HuH-7.5 (cell line): ENCODE data around the gene ARHGAP31.
A peak's percentile ranks its signal among the peaks of the same experiment; 100 is the strongest.
"Not testable (repeated sequence)": the region's sequence is repeated elsewhere in the genome, so short reads cannot be mapped to it uniquely, and the experiment has no call there.

Experiments used
- DNase-seq: peaks from one replicate; pipeline ENCODE4 v3.0.0; 2011; ENCODE audit warnings: low spot score

Gene ARHGAP31

DNA sequence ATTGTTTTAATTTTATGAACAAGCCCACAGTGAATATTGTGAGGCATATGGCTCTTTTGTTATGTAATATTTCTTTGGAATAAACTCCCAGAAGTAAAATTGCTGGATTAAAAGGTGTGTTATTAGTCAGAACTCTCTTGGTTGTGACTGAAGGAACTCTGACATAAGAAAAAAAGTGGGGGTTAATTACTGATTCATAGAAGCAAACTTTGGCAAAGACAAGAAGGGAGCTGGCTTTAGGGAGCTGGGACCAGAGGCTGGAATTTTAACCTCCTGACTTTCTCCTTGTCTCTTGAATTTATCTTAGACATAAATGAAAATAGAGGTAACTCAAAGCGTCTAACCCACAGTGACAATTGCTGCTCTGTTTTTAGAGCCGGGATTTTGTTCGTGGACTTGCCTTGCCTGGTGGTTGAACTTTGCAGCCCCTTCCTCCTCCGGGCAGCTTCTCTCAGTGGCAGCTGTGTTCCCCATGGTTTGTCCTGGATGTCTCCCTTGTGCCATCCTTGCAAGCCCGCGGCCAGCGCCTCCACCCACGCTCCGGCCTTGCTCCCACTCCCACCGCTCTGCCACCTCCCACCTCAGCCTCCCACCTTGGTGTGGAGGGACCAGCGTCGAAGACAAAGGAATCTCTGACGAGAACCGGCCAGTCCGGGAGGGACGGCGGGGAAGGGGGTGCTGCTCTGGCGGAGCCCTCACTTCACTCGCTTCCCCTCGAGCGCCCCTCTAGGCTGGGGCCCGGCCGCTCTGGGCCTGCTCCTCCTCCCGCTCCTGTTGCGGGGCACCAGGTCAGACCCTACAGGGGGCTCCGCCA, 28.0 kb downstream of the ARHGAP31 start:
- no peak for DNase-seq

DNA sequence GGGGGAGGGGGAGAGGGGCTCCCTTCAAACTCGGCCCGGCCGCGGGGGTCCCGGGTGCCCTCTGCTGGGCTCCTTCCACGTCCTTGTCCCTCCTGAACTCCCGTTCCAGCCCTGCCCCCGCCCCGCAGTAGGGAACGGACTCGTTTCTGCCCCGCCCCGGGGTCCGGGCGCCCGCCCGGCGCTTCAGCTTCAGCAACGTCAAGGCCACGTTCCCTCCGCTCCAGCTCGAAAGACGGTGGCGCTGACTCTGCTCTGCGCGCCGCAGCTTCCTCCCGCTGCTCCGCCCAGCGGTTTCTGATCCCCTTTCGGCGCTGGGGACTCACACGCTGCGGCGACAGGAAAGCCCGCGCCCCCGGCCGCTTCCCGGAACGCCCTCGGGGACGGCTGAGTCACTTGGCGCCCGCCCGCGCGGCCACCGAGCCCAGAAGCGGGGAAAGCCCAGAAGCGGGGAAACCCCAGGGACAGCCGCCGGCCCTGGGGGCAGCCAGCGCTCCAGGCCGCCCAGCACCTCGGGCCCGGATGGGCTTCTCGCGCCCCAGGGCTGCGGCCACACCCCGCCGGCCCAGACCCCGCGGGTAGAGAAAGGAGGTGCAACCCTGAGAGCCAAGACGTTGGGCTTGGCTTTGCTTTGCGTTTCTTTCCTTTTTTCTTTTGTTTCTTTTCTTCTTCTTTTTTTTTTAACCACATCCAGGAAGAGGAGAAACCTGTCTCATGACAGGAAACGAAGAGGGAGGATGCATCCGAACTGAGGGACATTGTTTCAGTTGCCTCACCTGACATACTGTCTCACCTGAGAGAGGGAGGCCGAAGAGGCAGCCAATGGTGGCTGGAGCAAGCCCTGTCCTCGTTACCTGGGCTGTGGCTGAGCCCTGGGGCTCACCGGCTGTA, 28.9 kb downstream of the ARHGAP31 start:
- DNase-seq = peak; percentile 71

DNA sequence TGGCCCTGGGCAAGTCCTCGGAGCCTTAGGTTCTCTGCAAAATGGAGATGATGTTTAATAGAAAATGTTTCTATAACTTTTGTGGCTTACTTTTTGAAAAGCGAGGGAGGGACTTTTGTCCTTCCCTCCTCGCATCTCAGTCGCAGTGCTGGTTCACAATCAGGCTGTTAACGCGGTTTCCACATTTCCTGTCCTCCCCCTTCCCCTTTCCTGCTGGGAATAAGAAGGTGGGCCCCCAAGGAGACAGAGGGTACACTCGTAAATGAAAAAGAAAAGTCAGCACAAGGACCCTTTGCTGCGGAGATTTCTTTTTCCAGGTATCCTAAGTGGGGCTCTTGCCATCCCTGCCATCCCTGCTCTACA, 29.5 kb downstream of the ARHGAP31 start:
- DNase-seq = no peak

DNA sequence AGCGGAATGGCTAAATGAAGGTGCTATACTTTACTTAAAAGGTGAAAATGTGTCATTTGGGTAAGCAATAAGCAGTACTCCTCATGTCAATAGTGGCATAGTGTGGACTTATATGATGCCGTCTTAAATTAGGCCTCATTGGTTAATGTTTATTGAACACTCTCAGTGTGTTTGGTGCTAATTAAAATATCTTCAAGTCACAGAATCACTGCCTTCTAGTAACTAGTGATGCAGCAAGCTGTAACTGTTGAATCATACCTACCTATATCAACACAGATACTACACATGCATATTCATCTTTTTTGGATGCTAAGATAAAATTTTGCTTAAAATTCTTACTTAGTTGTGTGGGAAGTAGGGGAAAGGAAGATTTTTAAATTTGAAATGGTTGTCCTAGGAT, 30.7 kb downstream of the ARHGAP31 start:
- no peak for DNase-seq

DNA sequence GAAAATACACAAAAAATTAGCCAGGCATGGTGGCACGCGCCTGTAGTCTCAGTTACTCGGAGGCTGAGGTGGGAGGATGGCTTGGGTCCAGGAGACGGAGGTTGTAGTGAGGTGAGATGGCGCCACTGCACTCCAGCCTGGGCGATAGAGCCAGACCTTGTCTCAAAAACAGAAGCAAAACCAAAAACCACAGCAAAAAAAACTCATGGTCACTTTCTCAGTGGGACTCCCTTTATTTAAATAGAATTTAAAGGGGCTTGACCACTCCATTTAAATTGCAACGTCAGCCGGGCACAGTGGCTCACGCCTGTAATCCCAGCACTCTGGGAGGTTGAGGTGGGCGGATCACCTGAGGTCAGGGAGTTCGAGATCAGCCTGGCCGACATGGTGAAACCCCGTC, 32.8 kb downstream of the ARHGAP31 start:
- DNase-seq = no peak

DNA sequence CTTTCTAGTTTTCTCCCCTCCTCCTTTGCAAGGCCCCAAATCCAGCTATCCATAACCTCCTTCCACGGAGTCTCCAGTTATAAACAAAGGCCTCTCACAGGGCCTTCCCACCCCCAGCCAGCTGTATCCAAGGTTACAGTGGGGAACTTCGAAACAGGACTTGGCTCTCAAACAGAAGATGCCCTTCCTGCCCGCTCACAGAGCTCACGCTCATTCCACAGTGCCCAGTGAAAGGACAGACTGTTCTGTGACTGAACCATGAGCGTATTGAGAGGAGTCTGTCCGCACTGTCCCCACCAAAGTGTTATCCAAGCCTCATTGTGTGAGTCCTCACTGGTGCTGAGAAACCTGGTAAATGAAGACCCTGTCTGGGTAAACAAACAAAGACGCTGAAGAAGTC, 35.4 kb downstream of the ARHGAP31 start:
- DNase-seq = no peak

DNA sequence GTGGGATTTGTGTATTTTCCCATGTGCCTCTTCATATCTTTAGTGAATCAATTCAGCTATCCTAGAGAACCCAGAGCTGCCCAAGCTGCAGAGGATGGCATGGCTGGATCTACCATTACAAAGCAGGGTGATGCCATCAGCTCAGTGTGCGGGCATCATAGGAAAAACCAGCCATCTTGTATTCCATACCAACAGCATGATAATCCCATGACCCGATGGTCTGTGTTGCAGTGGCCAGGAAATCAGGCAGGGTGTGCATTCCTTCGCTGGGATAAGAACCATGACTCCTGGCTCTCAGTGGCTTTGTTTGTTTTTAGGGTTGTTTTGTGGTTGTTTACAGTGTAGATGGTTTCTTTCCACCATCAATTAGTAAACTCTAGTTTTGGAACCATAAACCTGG, 36.0 kb downstream of the ARHGAP31 start:
- no peak for DNase-seq

DNA sequence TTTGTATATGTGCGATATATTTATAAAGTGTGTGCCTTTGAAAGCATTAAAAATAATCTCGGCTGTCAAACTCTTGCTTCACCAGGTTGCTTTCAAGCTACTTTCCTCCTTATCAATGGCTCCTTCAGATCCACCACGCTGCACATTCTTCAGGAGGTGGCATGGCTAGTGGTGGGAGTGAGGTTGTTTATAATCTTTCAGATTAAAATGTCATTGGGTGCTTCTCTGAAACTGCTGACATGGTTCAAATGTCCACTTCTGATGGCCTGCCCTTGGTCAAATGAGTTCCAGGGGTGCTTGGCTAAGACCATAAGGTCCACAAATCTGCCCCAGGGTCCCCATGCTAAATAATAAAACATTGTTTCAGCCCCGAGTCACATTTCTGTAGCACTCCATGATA, 36.7 kb downstream of the ARHGAP31 start:
- DNase-seq = no peak

DNA sequence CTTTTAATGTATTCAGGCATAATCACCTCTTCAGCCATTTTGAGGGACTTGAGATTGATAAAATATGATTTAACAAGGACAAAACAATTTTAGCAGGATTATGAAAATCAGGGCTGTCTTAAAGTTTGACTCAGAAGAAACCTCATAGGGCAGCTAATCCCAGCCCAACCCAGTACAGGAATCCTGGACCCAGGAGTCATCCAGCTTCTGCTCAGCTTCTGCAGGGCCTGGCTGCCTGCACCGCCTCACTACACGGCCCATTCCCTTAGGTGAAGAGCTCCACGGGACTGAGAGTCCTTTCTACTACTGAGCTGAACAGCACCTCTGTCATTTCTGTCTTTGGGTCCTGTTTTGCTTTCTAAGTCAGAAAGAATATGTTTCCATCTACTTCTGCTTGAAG, 37.5 kb downstream of the ARHGAP31 start:
- DNase-seq = no peak

DNA sequence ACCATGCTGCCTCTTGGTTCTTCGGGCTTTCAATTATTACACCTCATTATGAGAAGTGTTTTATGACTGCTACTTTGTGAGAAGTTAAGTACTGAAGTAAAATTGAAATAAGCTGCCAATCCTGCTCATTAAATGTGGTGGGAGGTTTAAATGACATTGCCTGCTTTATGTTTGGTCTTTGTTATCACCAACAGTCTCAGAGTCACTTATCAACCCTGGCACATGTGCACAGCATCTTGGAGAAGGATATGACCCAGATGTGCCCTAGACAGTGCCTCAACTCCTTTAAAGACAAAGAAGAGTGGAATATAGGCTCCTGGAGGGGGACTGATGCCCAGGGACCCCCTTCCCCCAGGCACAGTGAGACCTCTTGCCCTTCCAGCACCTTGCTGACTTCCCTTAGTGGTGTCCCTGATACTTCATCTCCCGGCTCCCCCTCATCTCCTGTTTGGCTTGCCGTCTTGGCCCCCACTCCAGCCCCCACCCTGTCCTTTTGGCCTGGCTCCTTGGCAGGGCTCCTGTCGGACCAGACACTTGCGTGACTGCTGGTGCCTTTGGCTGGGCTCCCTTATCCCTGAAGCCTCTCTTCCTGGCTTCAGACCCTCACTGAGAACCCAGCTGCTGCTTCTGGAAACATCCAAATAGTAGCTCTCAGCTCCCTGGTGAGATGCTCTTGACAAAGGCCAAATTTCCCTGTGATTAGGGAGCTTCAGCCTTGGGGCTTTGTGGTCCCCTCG, 39.8 kb downstream of the ARHGAP31 start:
- DNase-seq = no peak

DNA sequence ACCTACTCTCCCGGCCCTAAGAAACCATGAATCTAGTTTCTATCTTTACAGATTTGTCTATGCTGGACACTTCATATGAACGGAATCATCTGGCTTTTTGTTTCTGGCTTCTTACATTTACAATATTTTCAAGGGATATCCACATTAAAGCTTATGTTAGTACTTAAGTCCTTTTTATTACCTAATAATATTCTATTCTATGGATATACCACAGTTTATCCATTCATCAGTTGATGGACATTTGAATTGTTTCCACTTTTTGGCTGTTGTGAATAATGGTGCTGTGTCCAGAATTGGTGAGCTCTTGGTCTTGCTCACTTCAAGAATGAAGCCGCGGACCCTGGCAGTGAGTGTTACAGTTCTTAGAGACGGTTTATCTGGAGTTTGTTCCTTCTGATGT, 42.6 kb downstream of the ARHGAP31 start:
- no peak for DNase-seq

DNA sequence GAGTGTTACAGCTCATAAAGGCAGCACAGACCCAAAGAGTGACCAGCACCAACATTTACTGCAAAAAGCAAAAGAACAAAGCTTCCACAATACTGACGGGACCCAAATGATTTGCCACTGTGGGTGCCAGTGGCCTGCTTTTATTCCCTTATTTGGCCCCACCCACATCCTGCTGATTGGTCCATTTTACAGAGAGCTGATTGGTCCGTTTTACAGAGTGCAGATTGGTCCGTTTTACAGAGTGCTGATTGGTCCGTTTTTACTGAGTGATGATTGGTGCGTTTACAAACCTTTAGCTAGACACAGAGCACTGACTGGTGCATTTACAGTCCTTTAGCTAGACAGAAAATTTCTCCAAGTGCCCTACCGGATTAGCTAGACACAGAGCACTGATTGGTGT, 43.2 kb downstream of the ARHGAP31 start:
- DNase-seq = not testable (repeated sequence)

DNA sequence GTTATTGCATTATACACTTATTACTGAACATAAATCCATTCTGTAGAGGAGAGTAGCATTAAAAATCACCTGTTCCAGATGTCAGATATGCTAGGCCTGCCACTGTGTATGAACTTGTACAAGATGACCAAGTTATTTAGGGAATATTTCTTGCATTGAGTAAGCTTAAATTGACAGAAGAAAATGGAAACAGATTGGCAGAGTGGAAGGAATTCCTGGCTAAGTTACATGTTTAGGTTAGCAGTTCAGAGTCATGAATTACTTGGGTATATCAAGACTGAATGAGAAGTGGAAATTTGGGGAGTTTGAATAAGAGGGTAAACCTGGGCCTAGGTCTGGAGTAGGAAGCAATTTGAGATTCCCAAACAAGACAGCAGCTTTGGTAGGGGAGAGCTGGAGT, 44.6 kb downstream of the ARHGAP31 start:
- DNase-seq = no peak

DNA sequence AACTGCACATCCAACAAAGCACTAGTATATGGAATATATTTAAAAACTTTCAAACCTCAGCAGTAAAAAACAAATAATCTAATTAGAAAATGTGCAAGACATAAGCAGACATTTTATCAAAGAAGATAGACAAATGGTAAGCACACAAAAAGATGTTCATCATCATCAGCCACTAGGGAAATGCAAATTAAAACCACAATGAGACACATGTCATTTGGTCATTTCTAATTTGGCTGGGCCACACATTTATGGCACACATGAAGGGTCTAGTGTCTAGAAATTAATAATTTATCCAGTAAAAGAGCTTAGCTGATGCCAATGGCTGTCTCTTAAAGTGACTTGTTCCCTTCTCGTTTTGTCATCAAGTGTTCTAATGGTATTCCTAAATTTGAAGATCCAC, 45.8 kb downstream of the ARHGAP31 start:
- DNase-seq = no peak

DNA sequence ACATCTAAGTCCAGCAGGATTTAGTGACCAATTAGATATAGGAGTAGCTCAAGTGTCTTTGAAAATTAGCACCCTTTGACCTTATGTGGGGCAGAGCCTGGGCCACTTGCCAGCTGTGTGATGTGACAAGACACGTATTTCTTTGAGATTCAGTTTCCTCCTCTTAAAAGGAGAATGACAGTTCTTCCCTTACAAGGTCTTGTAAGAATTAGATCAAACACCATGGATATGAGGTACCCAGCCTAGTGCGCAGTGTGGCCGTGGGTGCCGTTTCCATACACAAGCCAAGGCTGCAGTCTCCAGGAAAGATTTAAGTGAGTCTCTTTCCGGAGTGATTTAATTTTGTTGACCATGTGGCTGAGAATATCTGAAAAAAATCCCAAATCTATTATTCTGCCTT, 46.3 kb downstream of the ARHGAP31 start:
- no peak for DNase-seq

DNA sequence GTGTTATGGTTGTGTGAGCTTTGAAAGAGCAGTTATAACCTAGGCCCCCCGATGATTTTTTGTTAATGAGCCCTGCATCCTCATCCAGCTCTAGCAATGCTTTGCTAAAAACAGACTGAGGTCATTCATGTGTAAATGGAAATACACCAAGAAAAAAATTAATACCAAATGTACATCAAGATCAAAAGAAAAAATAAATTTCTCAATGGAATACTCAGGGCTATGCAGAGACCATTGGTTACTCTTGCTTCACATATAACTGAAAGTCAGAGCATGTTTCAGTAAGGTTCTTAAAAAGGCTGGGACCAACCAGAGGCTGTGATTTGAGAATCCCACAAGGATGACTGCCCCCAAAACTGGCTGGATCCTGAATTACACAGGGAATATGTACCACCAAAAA, 48.0 kb downstream of the ARHGAP31 start:
- no peak for DNase-seq

DNA sequence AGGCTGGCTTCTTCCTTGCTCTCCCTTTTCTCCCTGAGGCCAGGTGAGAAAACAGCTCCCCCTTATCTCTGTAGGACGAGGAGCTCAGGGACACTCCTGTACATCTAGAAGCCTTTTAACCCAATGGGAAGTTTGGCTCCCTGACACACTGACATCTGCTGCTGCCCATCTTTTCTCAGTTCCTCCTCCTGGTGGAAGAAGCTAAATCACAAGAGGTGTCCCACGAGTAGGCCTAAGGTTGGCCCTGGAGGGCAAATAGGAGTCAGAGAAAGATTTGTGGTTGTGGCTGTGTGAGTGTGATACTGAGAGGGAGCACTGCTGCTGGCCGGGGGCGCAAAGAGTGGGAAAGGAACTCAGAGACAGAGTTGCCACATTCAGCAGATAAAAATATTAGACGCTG, 49.5 kb downstream of the ARHGAP31 start:
- DNase-seq = no peak

DNA sequence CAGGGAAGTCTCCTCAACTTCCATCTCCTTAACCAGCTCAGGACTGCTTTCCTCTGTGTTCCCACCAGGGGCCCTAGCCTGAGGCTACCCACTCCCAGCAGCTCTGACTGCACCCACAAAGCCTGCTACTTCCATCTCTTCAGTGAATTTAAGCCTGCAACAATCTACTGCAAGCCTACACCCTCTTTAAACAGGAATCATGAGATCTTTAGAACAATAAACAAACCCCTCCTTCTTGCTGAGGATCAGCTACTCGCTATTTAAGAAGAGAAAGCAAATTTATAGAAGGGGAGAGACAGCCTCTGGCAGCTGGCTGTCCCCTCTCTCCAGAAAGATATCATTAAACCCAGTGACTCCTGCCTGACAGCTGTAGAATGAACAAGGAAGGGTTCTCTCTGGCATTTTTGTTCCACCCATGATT, 51.9 kb downstream of the ARHGAP31 start:
- no peak for DNase-seq

DNA sequence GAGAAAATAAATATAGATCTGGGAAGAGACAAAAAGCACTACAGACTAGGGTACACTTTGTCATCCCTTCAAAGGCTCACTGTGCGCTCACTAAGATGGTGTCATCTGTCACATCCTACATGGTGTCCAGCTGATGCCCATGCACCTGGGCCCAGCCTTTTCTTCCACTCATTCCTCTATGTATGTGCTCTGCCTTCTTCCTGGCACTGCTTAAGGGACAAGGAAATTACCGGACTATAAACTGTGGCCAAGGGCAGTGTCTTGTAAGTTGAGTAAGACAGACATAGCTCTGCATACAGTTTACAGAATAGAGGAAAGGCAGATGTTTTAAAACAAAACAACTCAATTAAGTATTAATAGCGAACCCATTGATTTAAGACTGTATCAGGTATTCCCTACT, 52.9 kb downstream of the ARHGAP31 start:
- no peak for DNase-seq

DNA sequence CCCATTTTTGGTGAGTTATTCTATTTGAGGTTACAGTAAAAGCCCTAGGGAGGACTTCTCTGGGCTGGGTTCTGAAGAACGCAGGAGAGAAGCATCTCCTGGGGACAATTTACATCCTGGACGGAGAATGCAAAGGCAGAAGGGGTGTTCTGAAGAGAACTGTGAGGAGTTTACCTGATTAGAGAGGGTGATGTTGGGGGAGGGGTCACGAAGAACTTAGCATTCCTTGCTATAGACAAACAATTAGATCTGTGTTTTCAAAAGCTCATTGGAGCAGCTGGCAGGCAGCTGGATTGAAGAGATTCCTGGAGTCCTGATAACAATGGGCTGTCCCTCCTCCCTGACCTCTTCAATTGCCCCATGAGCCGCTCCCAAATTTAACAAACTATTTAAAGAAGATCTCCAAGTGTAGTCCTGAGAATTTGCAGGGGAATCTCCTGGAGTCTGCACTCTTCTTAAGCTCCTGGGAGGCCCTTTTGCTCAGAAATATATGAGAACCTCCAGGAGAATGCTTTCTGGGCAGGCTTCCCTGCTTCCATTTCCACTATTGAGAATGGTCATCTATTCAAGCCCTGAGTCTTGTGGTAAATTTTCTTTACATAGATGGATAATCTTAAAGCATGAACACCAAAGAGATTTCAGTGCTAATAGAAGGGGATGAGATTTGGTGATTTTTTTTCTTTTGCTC, 55.3 kb downstream of the ARHGAP31 start:
- no peak for DNase-seq

DNA sequence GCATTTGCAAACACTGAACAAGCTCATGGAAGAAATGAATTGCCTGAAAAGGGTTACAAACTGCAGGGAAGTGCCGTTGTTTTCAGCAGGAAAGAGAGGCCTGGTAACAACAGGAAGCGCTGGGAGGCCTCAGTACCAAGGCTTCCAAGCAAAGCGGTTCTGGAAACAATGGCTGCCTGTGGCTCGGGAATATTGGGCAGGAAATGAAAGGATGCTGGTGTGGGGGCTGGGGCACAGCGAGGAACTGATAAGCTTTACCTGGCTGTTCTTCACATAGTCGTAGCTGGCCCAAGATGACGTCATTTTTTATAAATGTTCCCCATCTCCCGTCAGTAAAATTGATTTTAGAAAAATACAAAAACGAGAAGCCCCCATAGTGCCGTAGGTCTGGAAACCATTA, 55.9 kb downstream of the ARHGAP31 start:
- DNase-seq = no peak

DNA sequence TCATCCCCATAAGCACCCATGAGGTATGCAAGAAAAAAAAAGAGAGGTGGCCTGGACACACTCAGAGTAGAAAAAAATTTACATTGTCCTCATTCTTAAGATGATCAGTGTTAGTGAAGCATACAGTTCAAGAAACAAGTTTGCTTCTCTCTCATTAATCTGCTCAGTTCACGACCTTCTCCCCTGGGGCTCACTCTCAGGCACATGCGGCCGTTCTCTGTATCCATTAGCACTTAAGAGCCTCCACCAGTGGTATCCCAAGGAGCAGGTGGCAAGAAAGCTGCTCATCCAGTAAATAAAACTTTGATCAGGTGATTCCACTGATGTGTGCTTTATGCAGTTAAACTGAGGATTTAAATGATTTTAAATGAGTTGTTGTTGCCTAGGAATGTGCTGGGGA, 57.4 kb downstream of the ARHGAP31 start:
- DNase-seq = no peak
